ENCODE data around the gene CDK7.

CDK7 gene

GRCh38 chr5:69288688-69289087 is 54.0 kb downstream of the CDK7 start:
- no peak for DNase-seq (ENCODE audit: low read depth in 4 of 4, low spot score in 1 of 4)

GRCh38 chr5:69292306-69292705 is 57.6 kb downstream of the CDK7 start:
- DNase-seq (ENCODE audit: low read depth in 4 of 4, low spot score in 1 of 4), result no peak

- no peak for DNase-seq (ENCODE audit: low read depth in 4 of 4, low spot score in 1 of 4)
These were observed 59.2 kb downstream of the CDK7 start for GRCh38 chr5:69293882-69294281.

GRCh38 chr5:69295088-69295754 is 60.5 kb downstream of the CDK7 start:
- DNase-seq (ENCODE audit: low read depth in 4 of 4, low spot score in 1 of 4), result no peak

GRCh38 chr5:69299625-69300024 is 64.9 kb downstream of the CDK7 start:
- DNase-seq (ENCODE audit: low read depth in 4 of 4, low spot score in 1 of 4), result no peak

- no peak for DNase-seq (ENCODE audit: low read depth in 4 of 4, low spot score in 1 of 4)
These were observed 66.0 kb downstream of the CDK7 start for GRCh38 chr5:69300537-69301203.

- no peak for DNase-seq (ENCODE audit: low read depth in 4 of 4, low spot score in 1 of 4)
These were observed 70.8 kb downstream of the CDK7 start for GRCh38 chr5:69305512-69305911.

- no peak for DNase-seq (ENCODE audit: low read depth in 4 of 4, low spot score in 1 of 4)
These were observed 73.4 kb downstream of the CDK7 start for GRCh38 chr5:69308046-69308553.

- DNase-seq (ENCODE audit: low read depth in 4 of 4, low spot score in 1 of 4), result no peak
These were observed 74.7 kb downstream of the CDK7 start for GRCh38 chr5:69309380-69309779.

- DNase-seq (ENCODE audit: low read depth in 4 of 4, low spot score in 1 of 4), result no peak
These were observed 77.9 kb downstream of the CDK7 start for GRCh38 chr5:69312459-69313160.

- DNase-seq (ENCODE audit: low read depth in 4 of 4, low spot score in 1 of 4), result no peak
These were observed 78.7 kb downstream of the CDK7 start for GRCh38 chr5:69313428-69313827.

GRCh38 chr5:69315972-69316371 is 81.3 kb downstream of the CDK7 start:
- DNase-seq (ENCODE audit: low read depth in 4 of 4, low spot score in 1 of 4), result no peak

GRCh38 chr5:69317391-69317790 is 82.7 kb downstream of the CDK7 start:
- no peak for DNase-seq (ENCODE audit: low read depth in 4 of 4, low spot score in 1 of 4)

- DNase-seq (ENCODE audit: low read depth in 4 of 4, low spot score in 1 of 4), result no peak
These were observed 91.7 kb downstream of the CDK7 start for GRCh38 chr5:69326365-69326764.
